ENCODE results near the gene EXOC4.

DNA sequence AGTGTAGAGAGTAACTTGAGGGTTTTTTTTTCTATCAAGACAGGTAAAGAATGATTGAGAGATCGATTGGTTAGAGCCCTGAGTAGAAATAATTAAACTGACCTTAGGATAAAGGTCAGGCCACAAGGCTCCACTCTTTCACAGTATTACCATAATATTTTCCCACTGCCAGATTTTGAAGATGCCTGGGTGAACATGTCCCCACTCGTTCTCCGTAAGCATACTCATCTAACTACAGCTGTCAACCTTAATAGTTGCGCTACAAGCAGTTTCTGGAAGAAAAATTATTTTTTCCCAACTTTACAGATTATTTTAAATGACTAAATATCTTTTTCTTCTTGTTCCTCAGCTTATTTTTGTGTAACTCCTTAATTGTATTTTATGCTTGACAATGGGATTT, 671.1 kb downstream of the EXOC4 start:
- TF ChIP-seq CTCF (IDR thresholded peaks at IDR 0.05; ENCODE audit: low read length): no peak
- no peak for TF ChIP-seq EZH2 (IDR thresholded peaks at IDR 0.05; ENCODE audit: borderline replicate concordance, low read length)

Data from OCI-LY1 (cell line).